HepG2 (cell line): Measurements from ENCODE around the gene DOC2A. TPM values are rescaled to one million over a fixed set of nuclear protein-coding genes. Genes with fewer than 3 reads are reported as not detected.

Source experiments
- ADNP ChIP-seq: sonication (generic); formaldehyde crosslinking; IDR thresholded peaks from 2 replicates; pipeline ENCODE4 v1.4.0; 2020; ENCODE audit warnings: missing genetic modification reagents
- ATF3 ChIP-seq: sonication (generic); formaldehyde crosslinking; IDR thresholded peaks from 2 replicates; pipeline ENCODE4 v1.4.0; 2020; ENCODE audit warnings: missing genetic modification reagents
- CSRNP2 ChIP-seq: sonication (generic); formaldehyde crosslinking; conservative IDR thresholded peaks from 2 replicates; pipeline ENCODE4 v1.8.0; 2022; ENCODE audit warnings: low read depth, missing genetic modification reagents
- EP300 ChIP-seq, 3 experiments: sonication (generic) in 1 of 3; formaldehyde crosslinking in 1 of 3; IDR thresholded peaks; 2 replicates each; pipeline versions ENCODE4 v1.5.1 to v1.6.1; 2011 to 2020; ENCODE audit warnings: low read depth in 2 of 3, low read length in 2 of 3, borderline replicate concordance in 1 of 3, improper control_type of control experiment in 1 of 3, mild to moderate bottlenecking in 1 of 3, missing genetic modification reagents in 1 of 3, moderate library complexity in 1 of 3
- KLF13 ChIP-seq: sonication (generic); formaldehyde crosslinking; IDR thresholded peaks from 2 replicates; pipeline ENCODE4 v1.4.0; 2020; ENCODE audit warnings: mild to moderate bottlenecking, missing genetic modification reagents
- NCOA1 ChIP-seq: sonication (generic); formaldehyde crosslinking; IDR thresholded peaks from 2 replicates; pipeline ENCODE4 v1.9.0; 2021; ENCODE audit warnings: missing genetic modification reagents
- NCOR1 ChIP-seq: fragments of 200-600 bp; sonication (generic); IDR thresholded peaks from 2 replicates; pipeline ENCODE4 v1.7.0; 2017; ENCODE audit warnings: antibody characterized with exemption, low read length, borderline replicate concordance
- NFIC ChIP-seq: IDR thresholded peaks from 2 replicates; pipeline ENCODE4 v1.6.1; 2012; ENCODE audit warnings: mild to moderate bottlenecking, low read length, inconsistent platforms
- NFKB2 ChIP-seq: sonication (generic); formaldehyde crosslinking; IDR thresholded peaks from 2 replicates; pipeline ENCODE4 v1.4.0; 2020; ENCODE audit warnings: missing genetic modification reagents, borderline replicate concordance
- PCBP1 ChIP-seq: fragments of 200-400 bp; formaldehyde crosslinking; IDR thresholded peaks from 2 replicates; pipeline ENCODE4 v1.6.1; 2017; ENCODE audit warnings: mild to moderate bottlenecking, low read depth, low read length, borderline replicate concordance
- PHB2 ChIP-seq: fragments of 450-650 bp; IDR thresholded peaks from 2 replicates; pipeline ENCODE4 v1.6.1; 2018; ENCODE audit not compliant: partially characterized antibody
- RFX3 ChIP-seq: IDR thresholded peaks from 2 replicates; pipeline ENCODE4 v1.6.1; 2016; ENCODE audit warnings: missing biosample characterization, missing genetic modification reagents
- RNF219 ChIP-seq: sonication (generic); formaldehyde crosslinking; IDR thresholded peaks from 2 replicates; pipeline ENCODE4 v1.5.0; 2020; ENCODE audit warnings: mild to moderate bottlenecking, missing genetic modification reagents
- SOX13 ChIP-seq, 3 experiments: fragments of 450-650 bp in 1 of 3; sonication (generic) in 1 of 3; formaldehyde crosslinking in 1 of 3; IDR thresholded peaks in 2 of 3; conservative IDR thresholded peaks in 1 of 3; 2 replicates each; pipeline versions ENCODE4 v1.5.0 to v1.6.1; 2016 to 2020; ENCODE audit warnings: antibody characterized with exemption in 1 of 3, mild to moderate bottlenecking in 1 of 3, missing compliant biosample characterization in 1 of 3, missing genetic modification reagents in 1 of 3, moderate library complexity in 1 of 3
- SOX5 ChIP-seq: IDR thresholded peaks from 2 replicates; pipeline ENCODE4 v1.6.1; 2016; ENCODE audit warnings: borderline replicate concordance
- TBX3 ChIP-seq: fragments of 450-650 bp; IDR thresholded peaks from 2 replicates; pipeline ENCODE4 v1.6.1; 2017; ENCODE audit warnings: antibody characterized with exemption, mild to moderate bottlenecking, inconsistent platforms, borderline replicate concordance
- XRCC5 ChIP-seq: fragments of 200-400 bp; formaldehyde crosslinking; optimal IDR thresholded peaks from 2 replicates; pipeline ENCODE3; 2017; ENCODE audit warnings: mild to moderate bottlenecking, low read length
- YEATS4 ChIP-seq: sonication (generic); formaldehyde crosslinking; IDR thresholded peaks from 2 replicates; pipeline ENCODE4 v1.4.0; 2020; ENCODE audit warnings: missing genetic modification reagents, borderline replicate concordance
- ZKSCAN1 ChIP-seq: fragments of 150-350 bp; IDR thresholded peaks from 2 replicates; pipeline ENCODE4 v1.6.1; 2014; ENCODE audit warnings: low read length
- ZNF260 ChIP-seq: sonication (generic); formaldehyde crosslinking; IDR thresholded peaks from 2 replicates; pipeline ENCODE4 v1.4.0; 2020; ENCODE audit warnings: missing genetic modification reagents, low read depth, mild to moderate bottlenecking, borderline replicate concordance
- ZNF430 ChIP-seq: sonication (generic); formaldehyde crosslinking; IDR thresholded peaks from 2 replicates; pipeline ENCODE4 v1.9.0; 2021; ENCODE audit warnings: mild to moderate bottlenecking, missing genetic modification reagents
- polyA plus RNA-seq, 8 experiments: library from polyadenylated mRNA; depleted of rRNA in 3 of 8; stranded (reverse) in 7 of 8; unstranded in 1 of 8; fragments of >200 nt; fragmentation: Illumina TruSeq in 4 of 8; extraction: Trizol in 4 of 8; gene quantifications; 2 replicates each; pipeline versions ENCODE4 v1.2.1 to v1.2.3, GENCODE V29; 2011 to 2016; ENCODE audit warnings: low read depth in 4 of 8, missing spikeins in 1 of 8, mixed read lengths in 1 of 8; ENCODE audit not compliant: insufficient read depth in 1 of 8
- total RNA-seq, 5 experiments: library from RNA; depleted of rRNA; stranded (reverse); fragments of >200 nt; fragmentation: Illumina TruSeq; extraction: Trizol; gene quantifications; 2 replicates each; pipeline ENCODE4 v1.2.3, GENCODE V29; 2016; ENCODE audit warnings: low read depth in 1 of 5
- TF ChIP-seq, protein P1 (sequence below): sonication (generic); formaldehyde crosslinking; IDR thresholded peaks from 2 replicates; pipeline ENCODE4 v1.4.0; 2020; ENCODE audit warnings: missing genetic modification reagents, low read depth, mild to moderate bottlenecking, borderline replicate concordance
- TF ChIP-seq, protein P2 (sequence below): sonication (generic); formaldehyde crosslinking; IDR thresholded peaks from 2 replicates; pipeline ENCODE4 v1.8.1; 2023; ENCODE audit warnings: missing genetic modification reagents, inconsistent platforms, borderline replicate concordance

Gene DOC2A
- total and polyA plus RNA-seq, 2 of the 13 experiments (the other 11 are each of a cell fraction or from before 2014, with no cell fraction given) = 0.15 to 0.55 TPM

DNA sequence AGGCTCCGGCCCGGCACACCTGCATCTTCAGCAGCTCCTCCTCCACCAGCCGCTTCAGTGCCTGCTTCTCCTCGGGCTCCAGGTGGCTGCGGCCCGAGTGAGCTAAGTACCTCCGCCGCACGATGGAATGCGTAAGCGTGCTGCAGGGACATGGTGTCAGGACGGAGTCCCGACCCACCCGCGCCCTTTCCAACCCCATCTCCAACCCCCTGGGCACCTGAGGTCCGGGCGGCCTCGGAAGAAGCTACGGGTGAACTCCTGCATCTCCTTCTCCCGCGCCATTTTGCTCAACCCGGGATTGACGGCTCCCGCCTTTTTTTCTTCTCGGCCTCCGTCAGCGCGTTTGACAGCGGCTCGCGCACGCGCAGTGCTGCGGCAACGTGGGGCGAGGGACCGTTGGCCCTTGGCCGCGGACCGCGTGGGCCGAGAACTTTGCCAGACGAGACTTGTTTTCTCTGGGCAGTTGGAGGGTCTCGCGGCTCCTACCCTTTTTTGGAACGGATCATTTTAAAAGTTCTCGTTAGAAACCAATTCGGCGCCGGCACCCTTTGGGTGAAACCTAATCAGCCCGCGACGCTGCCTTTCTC is 15.4 kb downstream of the DOC2A start, which contains the start of gene HIRIP3 (continued):
- TF ChIP-seq ADNP (CRISPR knock-in tag) (no peak), XRCC5 (no peak), PCBP1 (no peak; the same call in 1 of the 2 replicates), PHB2 (no peak), SOX13 (IDR thresholded peaks at IDR 0.05) (no peak), SOX13 (CRISPR knock-in tag; conservative IDR thresholded peaks at IDR 0.05 in 1 of 2, IDR thresholded peaks at IDR 0.05 in 1 of 2) (no peak), YEATS4 (CRISPR knock-in tag) (no peak; the same call in 1 of the 2 replicates), ZKSCAN1 (no peak), NFKB2 (CRISPR knock-in tag) (peak; percentile 57; the same call in 1 of the 2 replicates), KLF13 (CRISPR knock-in tag) (peak; percentile 45; the same call in 1 of the 2 replicates), EP300 (IDR thresholded peaks at IDR 0.05; ENCODE audit: low read depth in 2 of 2, low read length in 2 of 2) (no peak), EP300 (CRISPR knock-in tag; IDR thresholded peaks at IDR 0.05; ENCODE audit: borderline replicate concordance) (no peak; the same call in 1 of the 2 replicates), TBX3 (no peak), NCOA1 (CRISPR knock-in tag) (peak; percentile 90; the same call in 1 of the 2 replicates), ATF3 (CRISPR knock-in tag) (no peak), RFX3 (CRISPR knock-in tag) (no peak), CSRNP2 (CRISPR knock-in tag) (peak; percentile 32; the same call in 1 of the 2 replicates), NFIC (no peak), ZNF260 (no peak), SOX5 (CRISPR knock-in tag) (no peak), RNF219 (CRISPR knock-in tag) (no peak), ZNF430 (CRISPR knock-in tag) (no peak; the same call in 1 of the 2 replicates), NCOR1 (no peak; the same call in 1 of the 2 replicates)
- TF ChIP-seq, protein P1, sequence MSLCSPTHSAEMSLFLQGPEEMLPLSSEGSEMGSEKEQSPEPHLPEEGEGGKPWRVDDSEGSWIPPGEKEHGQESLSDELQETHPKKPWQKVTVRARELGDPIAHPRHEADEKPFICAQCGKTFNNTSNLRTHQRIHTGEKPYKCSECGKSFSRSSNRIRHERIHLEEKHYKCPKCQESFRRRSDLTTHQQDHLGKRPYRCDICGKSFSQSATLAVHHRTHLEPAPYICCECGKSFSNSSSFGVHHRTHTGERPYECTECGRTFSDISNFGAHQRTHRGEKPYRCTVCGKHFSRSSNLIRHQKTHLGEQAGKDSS (CRISPR knock-in tag) = 0 out of 2 replicates have a peak, but pooled peaks have one; percentile 43
- TF ChIP-seq, protein P2, sequence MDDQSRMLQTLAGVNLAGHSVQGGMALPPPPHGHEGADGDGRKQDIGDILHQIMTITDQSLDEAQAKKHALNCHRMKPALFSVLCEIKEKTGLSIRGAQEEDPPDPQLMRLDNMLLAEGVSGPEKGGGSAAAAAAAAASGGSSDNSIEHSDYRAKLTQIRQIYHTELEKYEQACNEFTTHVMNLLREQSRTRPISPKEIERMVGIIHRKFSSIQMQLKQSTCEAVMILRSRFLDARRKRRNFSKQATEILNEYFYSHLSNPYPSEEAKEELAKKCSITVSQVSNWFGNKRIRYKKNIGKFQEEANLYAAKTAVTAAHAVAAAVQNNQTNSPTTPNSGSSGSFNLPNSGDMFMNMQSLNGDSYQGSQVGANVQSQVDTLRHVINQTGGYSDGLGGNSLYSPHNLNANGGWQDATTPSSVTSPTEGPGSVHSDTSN (CRISPR knock-in tag) = peak; percentile 87; the same call in 1 of the 2 replicates
